ENCODE data around the gene CCNJL. TPM values are rescaled to one million over a fixed set of nuclear protein-coding genes. Genes with fewer than 3 reads are reported as not detected.

The CCNJL gene
- total and polyA plus RNA-seq, 2 of the 8 experiments (the other 6 are each of a cell fraction or from before 2014, with no cell fraction given) = 34.6 to 44.7 TPM

DNA sequence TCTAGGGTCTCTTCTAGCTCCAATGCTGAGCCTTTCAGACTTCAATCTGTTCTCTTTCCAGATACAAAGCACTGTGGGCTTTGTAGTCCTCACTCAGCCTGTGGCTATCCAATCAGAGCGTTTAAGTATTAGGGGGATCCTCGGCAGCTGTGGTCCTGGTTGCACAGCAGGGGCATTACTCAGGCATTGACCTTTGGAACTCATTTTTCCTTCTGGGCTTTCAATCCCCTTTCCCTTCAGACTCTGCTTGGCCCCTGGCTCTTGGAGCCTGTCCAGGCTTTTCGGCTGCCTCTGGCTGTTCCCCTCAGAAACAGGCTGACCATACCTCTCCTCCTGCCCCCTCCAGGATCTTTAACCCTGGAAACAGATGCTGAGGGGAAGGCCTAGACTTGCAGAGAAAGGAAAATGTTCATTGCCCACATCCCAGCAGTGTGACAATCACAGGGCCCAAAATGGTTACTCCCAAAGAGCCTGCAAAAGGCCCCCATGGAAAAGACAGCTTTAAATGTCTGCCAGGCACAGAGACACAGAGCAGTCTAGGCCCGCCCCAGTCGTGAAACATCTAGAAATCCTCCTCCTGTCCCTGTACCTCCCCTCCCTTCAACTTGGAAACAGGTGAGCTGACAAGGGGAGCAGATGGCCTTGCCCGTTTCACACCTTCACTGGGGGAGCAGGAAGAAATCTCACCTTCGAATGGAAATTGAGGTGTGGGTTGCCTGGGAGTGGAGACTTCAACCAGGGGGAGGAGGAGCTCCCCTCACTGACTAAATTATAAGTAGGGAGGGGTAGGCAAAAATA lies 44.4 kb upstream of the CCNJL start:
- no peak overlapping the region for H2BK15ac ChIP-seq (ENCODE audit: low read length)
- TF ChIP-seq RFX5 (IDR thresholded peaks at IDR 0.05; ENCODE audit: borderline replicate concordance, low read depth, low read length) (no peak), CTBP2 (IDR thresholded peaks at IDR 0.05; ENCODE audit: borderline replicate concordance, insufficient read depth, insufficient read length, low read length) (no peak), NRF1 (IDR thresholded peaks at IDR 0.05; ENCODE audit: low read depth, low read length) (no peak), ZNF274 (IDR thresholded peaks at IDR 0.05; ENCODE audit: borderline replicate concordance, extremely low read depth, low read length) (no peak), GTF2F1 (IDR thresholded peaks at IDR 0.05; ENCODE audit: borderline replicate concordance, low read depth, low read length) (no peak), EP300 (IDR thresholded peaks at IDR 0.05; ENCODE audit: borderline replicate concordance in 1 of 2, low read depth in 2 of 2, low read length in 2 of 2) (no peak)
- H4K5ac ChIP-seq (ENCODE audit: insufficient read length, low read depth, low read length) = no peak overlapping the region
- DNase-seq (ENCODE audit: low read depth in 1 of 2, low spot score in 2 of 2) (no peak), FAIRE-seq (no peak)
- no peaks in the 10 kb centered on the region for H3K36me3 ChIP-seq (ENCODE audit: control insufficient read depth in 2 of 4, insufficient read depth in 4 of 4, low read length in 3 of 4)
- no peak overlapping the region for H3K27ac ChIP-seq (ENCODE audit: low read depth, low read length)
- H4K91ac ChIP-seq (replicated peaks; ENCODE audit: insufficient read length, low read length) = no peak overlapping the region
- 81% methylated on average over 7 of the region's 7 CpGs; no CpG with 5 or more reads in 1 of the 2 experiments for WGBS, 2 experiments (ENCODE audit: extremely low coverage in 1 of 2, insufficient coverage in 1 of 2, insufficient read length in 1 of 2, insufficient replicate concordance in 2 of 2, low coverage in 1 of 2, low lambda C conversion rate in 2 of 2, missing lambda C conversion rate in 1 of 2)
- H3K56ac ChIP-seq (replicated peaks; ENCODE audit: insufficient read length, low read depth, low read length) = no peak overlapping the region
- peaks cover 0 to 2% (median 1%) of the 10 kb centered on the region in 4 experiments; a peak in 6 of 7 replicates for H3K4me1 ChIP-seq (replicated peaks in 1 of 4; ENCODE audit: control insufficient read depth in 3 of 4, insufficient read depth in 4 of 4, low read length in 3 of 4)
- no peaks in the 10 kb centered on the region for H3K79me2 ChIP-seq (ENCODE audit: control insufficient read depth in 1 of 2, insufficient read depth in 2 of 2, low read length in 2 of 2)
- no peaks in the 10 kb centered on the region for H3K79me1 ChIP-seq (ENCODE audit: low read depth, low read length)
- H4K20me1 ChIP-seq (replicated peaks in 1 of 2; ENCODE audit: control insufficient read depth in 1 of 2, insufficient read depth in 2 of 2, low read length in 2 of 2) = no peaks in the 10 kb centered on the region
- no peak overlapping the region for H3K4ac ChIP-seq (replicated peaks; ENCODE audit: insufficient read length, low read depth, low read length)
- no peak overlapping the region for H3K4me3 ChIP-seq (ENCODE audit: extremely low read depth in 1 of 4, insufficient read depth in 2 of 4, low read depth in 3 of 4, low read length in 4 of 4)
- H2AK5ac ChIP-seq (ENCODE audit: low read depth, low read length) = no peak overlapping the region
- no peak overlapping the region for H3K23ac ChIP-seq (ENCODE audit: insufficient read length)
- POLR2A ChIA-PET (ENCODE audit: partially characterized antibody) = no interaction called here
- no peak overlapping the region for H2AFZ ChIP-seq (ENCODE audit: low read length)
- no peak overlapping the region for H3K14ac ChIP-seq (ENCODE audit: insufficient read length)
- no peak overlapping the region for H3K4me2 ChIP-seq (ENCODE audit: insufficient read depth in 1 of 2, low read depth in 2 of 2, low read length in 2 of 2)
- no peak overlapping the region for H2BK20ac ChIP-seq (ENCODE audit: low read length)
- H4K8ac ChIP-seq (ENCODE audit: extremely low read depth, insufficient read depth, low read length) = peak overlapping the region; percentile 80
- H3K27me3 ChIP-seq (replicated peaks in 1 of 4; ENCODE audit: control insufficient read depth in 3 of 4, extremely low read depth in 1 of 4, insufficient read depth in 3 of 4, low read length in 3 of 4) = no peaks in the 10 kb centered on the region; a peak in 1 of 7 replicates
- no peak overlapping the region for H2BK5ac ChIP-seq (ENCODE audit: low read depth, low read length)
- H3K9ac ChIP-seq (replicated peaks in 1 of 4; ENCODE audit: extremely low read depth in 1 of 4, low read depth in 3 of 4, low read length in 3 of 4) = no peak overlapping the region
- H2BK120ac ChIP-seq (replicated peaks; ENCODE audit: low read depth, low read length) = no peak overlapping the region
- H3K9me3 ChIP-seq (ENCODE audit: insufficient read depth in 2 of 2, low read depth in 1 of 2, low read length in 1 of 2) = no peaks in the 10 kb centered on the region
- CTCF ChIA-PET (ENCODE audit: partially characterized antibody) = interaction anchor here (0.6 to 6.1 kb wide), 8 partner anchors 9 to 916 kb away, joined by 3 to 30 read pairs (median 6); no protein-coding TSS in a partner anchor
- H3K23me2 ChIP-seq (ENCODE audit: low read depth, low read length) = no peaks in the 10 kb centered on the region
- H2BK12ac ChIP-seq (ENCODE audit: low read depth, low read length) = no peak overlapping the region
- H3K18ac ChIP-seq (ENCODE audit: extremely low read depth, low read length) = no peak overlapping the region

Measured in H1 (cell line).